Uterus (tissue), 4 donors: ENCODE data around the gene CFAP20DC. TPM values are rescaled to one million over a fixed set of nuclear protein-coding genes. Genes with fewer than 3 reads are reported as not detected.

ENCODE experiments used
- DNase-seq, 2 donors: peaks; one replicate each; pipeline ENCODE4 v3.0.0-alpha.2; 2019 to 2020
- H3K27ac ChIP-seq, 2 donors: fragments of 200-600 bp; sonication (generic); 1 replicate in 1 of 2; 2 replicates in 1 of 2; pipeline ENCODE4 v1.5.1; 2016 to 2018
- H3K27me3 ChIP-seq, 2 donors: fragments of 200-600 bp; sonication (generic); one replicate each; pipeline ENCODE4 v1.5.1; 2018 to 2019; ENCODE audit warnings: control low read depth in 1 of 2
- H3K36me3 ChIP-seq, 2 donors: fragments of 200-600 bp; sonication (generic); one replicate each; pipeline ENCODE4 v1.5.1; 2019; ENCODE audit warnings: control low read depth in 1 of 2
- H3K4me1 ChIP-seq, 2 donors: fragments of 200-600 bp; sonication (generic); one replicate each; pipeline ENCODE4 v1.5.1; 2018 to 2019; ENCODE audit warnings: control low read depth in 1 of 2
- H3K4me3 ChIP-seq, 2 donors: fragments of 200-600 bp; sonication (generic); 1 replicate in 1 of 2; 2 replicates in 1 of 2; pipeline ENCODE4 v1.5.1; 2018 to 2019; ENCODE audit warnings: mild to moderate bottlenecking in 1 of 2
- H3K9me3 ChIP-seq, 2 donors: fragments of 200-600 bp; sonication (generic); one replicate each; pipeline ENCODE4 v1.5.1; 2019; ENCODE audit warnings: control low read depth in 1 of 2
- CTCF ChIP-seq, 4 experiments: fragments of 200-600 bp in 2 of 4; fragments of 450-650 bp in 2 of 4; sonication (generic) in 2 of 4; IDR thresholded peaks; one replicate each; pipeline ENCODE4 v1.5.1; 2016 to 2019; ENCODE audit warnings: antibody characterized with exemption in 4 of 4, mild to moderate bottlenecking in 2 of 4, moderate library complexity in 1 of 4
- POLR2A ChIP-seq, 2 donors: fragments of 450-650 bp; IDR thresholded peaks; one replicate each; pipeline ENCODE4 v1.6.1; 2016; ENCODE audit warnings: antibody characterized with exemption in 2 of 2, mild to moderate bottlenecking in 1 of 2, moderate library complexity in 1 of 2
- intact Hi-C: fragments of 100-400 bp; cut with DNase I; formaldehyde crosslinking; loops from one replicate; pipeline ENCODE4 v1.15.1; 2023; ENCODE audit warnings: low total_unique reads
- total RNA-seq, 4 donors: library from RNA; depleted of rRNA in 3 of 4; stranded (reverse); fragments of >200 nt in 3 of 4; gene quantifications; one replicate each; pipeline versions ENCODE4 v1.1.0 to v1.2.4, GENCODE V29; 2014 to 2023
- donor health status: DM: yes; HTN: yes; CAD: no.

The CFAP20DC gene
- total RNA-seq, 4 donors from 2014 or later, result under 0.01 to 5.1 TPM; not detected in 2

DNA sequence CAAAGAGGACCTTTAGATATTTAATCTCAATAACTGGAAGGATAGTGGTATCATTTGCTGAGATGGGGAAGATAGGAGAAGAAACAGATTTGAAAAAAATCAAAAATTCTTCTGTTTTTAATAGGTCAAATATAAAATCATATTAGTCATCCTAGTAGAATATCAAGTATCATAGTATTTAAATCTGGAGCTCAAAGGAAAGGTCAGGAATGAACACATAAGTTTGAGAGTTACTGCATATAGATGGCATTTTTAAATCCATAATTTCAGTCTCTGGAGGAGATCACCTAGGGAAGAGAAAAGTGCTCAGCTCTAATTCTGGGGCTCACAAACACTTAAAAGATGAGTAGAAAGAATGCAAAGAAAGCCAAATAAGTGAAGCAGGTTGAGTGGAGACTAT is 24.9 kb upstream of the CFAP20DC start:
- no peak overlapping the region for H3K4me3 ChIP-seq
- TF ChIP-seq CTCF (IDR thresholded peaks at IDR 0.05), result no peak
- no peak for TF ChIP-seq POLR2A (IDR thresholded peaks at IDR 0.05)
- no peak for DNase-seq
- H3K9me3 ChIP-seq, result no peaks in the 10 kb centered on the region
- H3K27me3 ChIP-seq, result no peaks in the 10 kb centered on the region
- intact Hi-C loops, result no loop called here
- H3K36me3 ChIP-seq, result no peaks in the 10 kb centered on the region
- H3K4me1 ChIP-seq, result no peaks in the 10 kb centered on the region
- H3K27ac ChIP-seq, result no peak overlapping the region

DNA sequence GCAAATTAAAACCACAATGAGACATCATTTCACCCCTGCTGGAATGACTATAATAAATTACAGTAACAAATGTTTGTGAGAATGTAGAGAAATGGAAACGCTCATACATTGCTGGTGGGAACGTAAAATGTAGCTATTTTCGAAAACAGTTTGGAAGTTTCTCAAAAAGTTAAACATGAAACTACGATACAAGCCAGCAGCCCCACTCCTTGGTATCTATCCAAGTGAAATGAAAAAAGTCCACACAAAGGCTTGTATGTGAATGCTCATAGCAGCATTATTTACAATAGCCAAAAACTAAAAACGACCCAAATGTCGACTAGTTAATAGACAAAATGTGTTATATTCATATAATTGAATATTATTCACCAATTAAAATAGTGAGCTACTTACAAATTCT is 22.9 kb upstream of the CFAP20DC start:
- no peaks in the 10 kb centered on the region for H3K4me1 ChIP-seq
- H3K27ac ChIP-seq, result no peak overlapping the region
- no peak for DNase-seq
- intact Hi-C loops, result no loop called here
- H3K36me3 ChIP-seq, result no peaks in the 10 kb centered on the region
- no peak overlapping the region for H3K4me3 ChIP-seq
- H3K9me3 ChIP-seq, result no peaks in the 10 kb centered on the region
- H3K27me3 ChIP-seq, result no peaks in the 10 kb centered on the region
- TF ChIP-seq CTCF (IDR thresholded peaks at IDR 0.05) (no peak), POLR2A (IDR thresholded peaks at IDR 0.05) (no peak)

DNA sequence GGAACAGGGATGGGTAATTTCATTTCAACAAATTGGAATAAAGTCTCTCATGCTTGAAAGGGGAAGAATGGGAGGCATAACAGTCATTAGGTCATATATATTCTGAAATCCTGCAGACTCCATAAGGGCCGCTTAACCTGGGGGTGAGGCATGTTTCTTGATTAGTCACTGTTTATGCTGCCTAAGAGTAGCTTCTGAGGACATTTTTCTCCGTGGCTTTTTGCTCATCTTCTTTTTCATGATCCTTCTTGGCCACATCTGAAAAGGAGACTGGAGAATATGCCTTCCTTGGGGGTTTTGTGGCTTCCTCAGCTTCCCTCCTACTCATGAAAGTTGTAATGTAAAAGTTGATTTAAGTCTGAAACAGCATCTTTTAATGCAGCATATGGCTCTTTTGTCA is 20.0 kb upstream of the CFAP20DC start:
- Histone ChIP-seq H3K4me1 (no peaks in the 10 kb centered on the region), H3K9me3 (no peaks in the 10 kb centered on the region), H3K27ac (no peak overlapping the region), H3K27me3 (no peaks in the 10 kb centered on the region), H3K36me3 (no peaks in the 10 kb centered on the region), H3K4me3 (no peak overlapping the region)
- DNase-seq, result no peak
- TF ChIP-seq POLR2A (IDR thresholded peaks at IDR 0.05) (no peak), CTCF (IDR thresholded peaks at IDR 0.05) (no peak)
- intact Hi-C loops, result no loop called here

DNA sequence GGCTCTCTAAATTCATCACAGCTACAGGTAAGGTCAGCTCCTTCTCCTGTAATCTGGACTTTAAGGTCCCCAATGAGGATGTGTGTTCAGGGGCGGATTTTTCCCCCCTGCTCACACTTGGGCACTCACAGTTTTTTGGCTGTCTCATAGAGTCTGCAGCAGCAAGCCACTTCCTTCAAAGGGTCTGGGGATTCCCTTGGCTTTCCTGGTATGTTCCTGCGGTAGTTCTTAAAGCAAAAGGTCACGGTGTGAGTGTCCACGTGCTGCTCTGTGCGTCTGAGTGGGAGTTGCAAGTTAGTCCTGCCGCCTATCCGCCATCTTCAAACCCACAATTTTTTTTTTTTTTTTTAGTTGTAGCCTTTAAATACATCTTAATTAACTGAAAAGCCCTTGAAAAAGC is 15.4 kb upstream of the CFAP20DC start:
- Histone ChIP-seq H3K9me3 (no peaks in the 10 kb centered on the region), H3K36me3 (no peaks in the 10 kb centered on the region), H3K4me3 (no peak overlapping the region), H3K27ac (no peak overlapping the region), H3K4me1 (no peaks in the 10 kb centered on the region), H3K27me3 (no peaks in the 10 kb centered on the region)
- intact Hi-C loops, result no loop called here
- DNase-seq, result no peak
- TF ChIP-seq CTCF (IDR thresholded peaks at IDR 0.05) (no peak), POLR2A (IDR thresholded peaks at IDR 0.05) (no peak)

DNA sequence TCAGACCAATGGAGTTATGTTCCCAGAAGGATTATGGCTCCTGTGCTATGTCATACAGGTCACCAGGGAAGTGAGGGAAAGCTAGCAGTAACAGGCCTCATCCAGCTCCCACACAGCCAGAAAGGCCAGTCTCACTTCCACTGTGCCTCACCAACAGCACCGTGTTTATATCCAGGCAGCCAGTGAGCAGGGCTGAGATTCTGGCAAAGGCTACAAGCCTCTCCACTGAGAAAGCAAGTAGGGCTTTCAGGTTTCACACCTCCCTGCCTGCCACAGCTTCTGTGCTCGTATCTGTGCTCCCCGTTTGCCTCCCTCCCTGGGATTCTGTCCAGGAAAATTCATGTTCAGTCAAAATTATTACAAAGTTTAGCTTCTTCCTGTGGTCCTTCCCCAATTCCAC is 14.9 kb upstream of the CFAP20DC start:
- DNase-seq, result no peak
- Histone ChIP-seq H3K36me3 (no peaks in the 10 kb centered on the region), H3K9me3 (no peaks in the 10 kb centered on the region), H3K27me3 (no peaks in the 10 kb centered on the region), H3K27ac (no peak overlapping the region), H3K4me3 (no peak overlapping the region), H3K4me1 (no peaks in the 10 kb centered on the region)
- intact Hi-C loops, result no loop called here
- TF ChIP-seq CTCF (IDR thresholded peaks at IDR 0.05) (no peak), POLR2A (IDR thresholded peaks at IDR 0.05) (no peak)
